ENCODE measurements around the gene DRGX.

Gene DRGX

GRCh38 chr10:49356181-49356580, 39.7 kb downstream of the DRGX start:
- no peak overlapping the region for H3K4me3 ChIP-seq (replicated peaks; ENCODE audit: insufficient read depth, low read length)
- no peak overlapping the region for H3K27ac ChIP-seq (replicated peaks)
- DNase-seq (ENCODE audit: low read depth in 1 of 2, low spot score in 1 of 2), result no peak
- no peaks in the 10 kb centered on the region for H3K27me3 ChIP-seq (ENCODE audit: insufficient read depth, poor library complexity, severe bottlenecking)
- no peak for TF ChIP-seq REST (IDR thresholded peaks at IDR 0.05; ENCODE audit: insufficient replicate concordance, low read depth)
- TF ChIP-seq SPI1 (IDR thresholded peaks at IDR 0.05; ENCODE audit: borderline replicate concordance, low read depth), result no peak
- TF ChIP-seq CTCF (IDR thresholded peaks at IDR 0.05; ENCODE audit: insufficient read depth, low read length), result no peak
- no peak for TF ChIP-seq POLR2AphosphoS5 (IDR thresholded peaks at IDR 0.05; ENCODE audit: low read depth)
- TF ChIP-seq GABPA (IDR thresholded peaks at IDR 0.05; ENCODE audit: low read depth), result no peak

- no peaks in the 10 kb centered on the region for H3K27me3 ChIP-seq (ENCODE audit: insufficient read depth, poor library complexity, severe bottlenecking)
- DNase-seq (ENCODE audit: low read depth in 1 of 2, low spot score in 1 of 2), result no peak
- H3K4me3 ChIP-seq (replicated peaks; ENCODE audit: insufficient read depth, low read length), result no peak overlapping the region
- H3K27ac ChIP-seq (replicated peaks), result no peak overlapping the region
- TF ChIP-seq POLR2AphosphoS5 (IDR thresholded peaks at IDR 0.05; ENCODE audit: low read depth) (no peak), GABPA (IDR thresholded peaks at IDR 0.05; ENCODE audit: low read depth) (no peak), CTCF (IDR thresholded peaks at IDR 0.05; ENCODE audit: insufficient read depth, low read length) (no peak), SPI1 (IDR thresholded peaks at IDR 0.05; ENCODE audit: borderline replicate concordance, low read depth) (no peak), REST (IDR thresholded peaks at IDR 0.05; ENCODE audit: insufficient replicate concordance, low read depth) (no peak)
Measured at GRCh38 chr10:49355221-49355620, 40.7 kb downstream of the DRGX start.

GRCh38 chr10:49354593-49354992, 41.3 kb downstream of the DRGX start:
- no peak for DNase-seq (ENCODE audit: low read depth in 1 of 2, low spot score in 1 of 2)
- H3K27ac ChIP-seq (replicated peaks), result no peak overlapping the region
- H3K27me3 ChIP-seq (ENCODE audit: insufficient read depth, poor library complexity, severe bottlenecking), result no peaks in the 10 kb centered on the region
- no peak overlapping the region for H3K4me3 ChIP-seq (replicated peaks; ENCODE audit: insufficient read depth, low read length)
- TF ChIP-seq REST (IDR thresholded peaks at IDR 0.05; ENCODE audit: insufficient replicate concordance, low read depth), result no peak
- TF ChIP-seq GABPA (IDR thresholded peaks at IDR 0.05; ENCODE audit: low read depth), result no peak
- no peak for TF ChIP-seq POLR2AphosphoS5 (IDR thresholded peaks at IDR 0.05; ENCODE audit: low read depth)
- TF ChIP-seq SPI1 (IDR thresholded peaks at IDR 0.05; ENCODE audit: borderline replicate concordance, low read depth), result no peak
- no peak for TF ChIP-seq CTCF (IDR thresholded peaks at IDR 0.05; ENCODE audit: insufficient read depth, low read length)
